A673 (cell line): ENCODE data around the gene C3orf20. TPM values are rescaled to one million over a fixed set of nuclear protein-coding genes. Genes with fewer than 3 reads are reported as not detected.

Experiments
- BruUV-seq: library from RNA; stranded (reverse); fragments of 400-500 nt; replicated peaks from 2 replicates; lab custom pipeline; 2021; lab: Mats Ljungman, UMichigan
- CTCF ChIA-PET: fragments of 300-600 bp; sonication (Branson Sonifier 250); formaldehyde crosslinking; loops from one replicate; lab custom pipeline; 2022; ENCODE audit warnings: antibody characterized with exemption; lab: Charles Lee
- POLR2A ChIA-PET: fragments of 300-600 bp; sonication (Branson Sonifier 250); formaldehyde crosslinking; loops from one replicate; lab custom pipeline; 2022; ENCODE audit warnings: antibody characterized with exemption; ENCODE audit not compliant: low non-redundant PET; lab: Charles Lee
- DNase-seq: peaks from one replicate; pipeline ENCODE4 v3.0.0-alpha.2; 2015; ENCODE audit warnings: low spot score
- H3K27ac ChIP-seq: fragments of 200-600 bp; sonication (generic); 2 replicates; pipeline ENCODE4 v1.5.1; 2016; ENCODE audit warnings: mixed run types, low read depth, mild to moderate bottlenecking, mixed read lengths, antibody characterized with exemption, low read length; ENCODE audit not compliant: poor library complexity, severe bottlenecking
- H3K27me3 ChIP-seq: fragments of 200-600 bp; sonication (generic); replicated peaks from 2 replicates; pipeline ENCODE4 v1.6.1; 2017; ENCODE audit warnings: mixed run types, low read depth, mild to moderate bottlenecking, mixed read lengths, antibody characterized with exemption, low read length; ENCODE audit not compliant: insufficient read depth, poor library complexity
- H3K36me3 ChIP-seq: fragments of 200-600 bp; sonication (generic); 2 replicates; pipeline ENCODE4 v1.6.1; 2016; ENCODE audit warnings: mixed run types, mild to moderate bottlenecking, mixed read lengths, antibody characterized with exemption, low read length; ENCODE audit not compliant: insufficient read depth, poor library complexity, severe bottlenecking
- H3K4me1 ChIP-seq: fragments of 200-600 bp; sonication (generic); 2 replicates; pipeline ENCODE4 v1.6.1; 2017; ENCODE audit warnings: mixed run types, mild to moderate bottlenecking, mixed read lengths, antibody characterized with exemption, low read length; ENCODE audit not compliant: insufficient read depth, poor library complexity, severe bottlenecking
- H3K4me3 ChIP-seq: fragments of 200-600 bp; sonication (generic); 2 replicates; pipeline ENCODE4 v1.5.1; 2016; ENCODE audit warnings: low read depth, mixed run types, mild to moderate bottlenecking, mixed read lengths, low read length; ENCODE audit not compliant: poor library complexity, severe bottlenecking
- H3K9me3 ChIP-seq: fragments of 200-600 bp; sonication (generic); 2 replicates; pipeline ENCODE4 v1.6.1; 2016; ENCODE audit warnings: mixed run types, low read depth, mild to moderate bottlenecking, mixed read lengths, antibody characterized with exemption, low read length; ENCODE audit not compliant: poor library complexity, severe bottlenecking
- CTCF ChIP-seq: fragments of 300-800, 200-600 bp; sonication (generic); conservative IDR thresholded peaks from 2 replicates; pipeline ENCODE4 v1.5.1; 2017; ENCODE audit warnings: low read depth, mild to moderate bottlenecking, antibody characterized with exemption, low read length, moderate library complexity, mixed read lengths
- EZH2 ChIP-seq: fragments of 200-600 bp; sonication (generic); IDR thresholded peaks from 2 replicates; pipeline ENCODE4 v1.6.1; 2017; ENCODE audit warnings: borderline replicate concordance, low read depth, mild to moderate bottlenecking, mixed read lengths, antibody characterized with exemption, low read length; ENCODE audit not compliant: poor library complexity, severe bottlenecking
- intact Hi-C: fragments of 100-400 bp; cut with micrococcal nuclease; formaldehyde crosslinking; loops from one replicate; pipeline ENCODE4 v1.10.0; 2022; ENCODE audit not compliant: unreplicated experiment
- total RNA-seq: library from RNA; stranded (reverse); gene quantifications from 2 replicates; pipeline ENCODE4 v1.2.3, GENCODE V29; 2021

C3orf20 gene
- total RNA-seq, 1 experiment from 2014 or later = 0.17 TPM

- H3K4me3 ChIP-seq = no peak overlapping the region
- TF ChIP-seq EZH2 (no peak), CTCF (no peak)
- no TSS peak for BruUV-seq
- no peak overlapping the region for H3K27ac ChIP-seq
- ChIA-PET CTCF (no interaction called here), POLR2A (no interaction called here)
- H3K36me3 ChIP-seq = no peaks in the 10 kb centered on the region
- H3K4me1 ChIP-seq = no peaks in the 10 kb centered on the region
- H3K9me3 ChIP-seq = no peaks in the 10 kb centered on the region
- intact Hi-C loops = no loop called here
- DNase-seq = no peak
- no peaks in the 10 kb centered on the region for H3K27me3 ChIP-seq
Measured at GRCh38 chr3:14691719-14692118, 16.8 kb downstream of the C3orf20 start.

DNA sequence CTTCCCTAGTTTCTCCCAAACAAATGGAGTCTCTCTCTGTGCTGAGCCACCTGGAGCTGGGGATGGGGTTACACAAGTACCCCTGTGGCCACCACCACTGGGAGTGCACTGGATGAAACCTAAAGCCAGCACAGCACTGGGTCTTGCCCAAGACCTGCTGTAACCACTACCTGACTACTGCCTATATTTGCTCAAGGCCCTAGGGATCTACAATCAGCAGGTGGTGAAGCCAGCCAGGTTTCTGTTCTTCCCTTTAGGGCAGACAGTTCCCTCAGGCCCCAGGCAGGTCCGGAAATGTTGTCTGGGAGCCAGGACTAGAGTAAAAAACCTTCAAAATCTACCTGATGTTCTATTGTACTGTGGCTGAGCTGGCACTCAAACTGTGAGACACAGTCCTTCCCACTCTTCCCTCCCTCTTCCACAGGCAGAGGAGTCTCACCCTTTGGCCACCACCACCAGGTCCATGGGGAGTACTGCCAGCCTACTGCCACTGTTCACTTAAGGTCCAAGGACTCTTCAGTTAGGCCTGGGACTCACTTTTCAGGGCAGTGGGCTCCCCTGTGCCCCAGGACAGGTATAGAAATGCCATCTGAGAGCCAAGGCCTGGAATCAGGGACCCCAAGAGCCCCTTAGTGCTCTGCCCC, 23.8 kb downstream of the C3orf20 start:
- intact Hi-C loops = no loop called here
- POLR2A ChIA-PET = no interaction called here
- Histone ChIP-seq H3K4me3 (no peak overlapping the region), H3K27me3 (no peaks in the 10 kb centered on the region), H3K4me1 (no peaks in the 10 kb centered on the region), H3K9me3 (no peaks in the 10 kb centered on the region), H3K36me3 (no peaks in the 10 kb centered on the region), H3K27ac (no peak overlapping the region)
- no TSS peak for BruUV-seq
- CTCF ChIA-PET = no interaction called here
- TF ChIP-seq EZH2 (no peak), CTCF (no peak)
- no peak for DNase-seq

DNA sequence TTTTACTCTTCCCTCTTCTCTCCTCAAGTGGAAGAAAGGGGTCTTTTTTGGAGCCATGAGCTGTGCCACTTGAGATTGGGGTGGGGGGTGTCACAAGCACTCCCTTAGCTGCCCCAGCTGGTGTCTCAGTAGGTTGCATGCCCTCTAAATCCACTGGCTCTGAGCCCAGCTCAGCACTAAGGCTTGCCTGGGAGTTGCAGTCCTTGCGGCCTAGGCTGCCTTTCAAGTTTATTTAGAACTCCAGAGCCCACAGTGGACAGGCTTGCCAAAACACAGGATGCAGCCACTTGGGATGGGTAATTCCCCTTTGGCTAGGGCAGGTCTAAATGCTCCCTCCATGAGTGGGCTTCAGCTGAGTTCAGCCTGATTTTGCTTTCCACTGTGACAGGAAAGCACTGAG, 24.7 kb downstream of the C3orf20 start:
- POLR2A ChIA-PET = no interaction called here
- Histone ChIP-seq H3K36me3 (no peaks in the 10 kb centered on the region), H3K4me1 (no peaks in the 10 kb centered on the region), H3K9me3 (no peaks in the 10 kb centered on the region), H3K27me3 (no peaks in the 10 kb centered on the region), H3K4me3 (no peak overlapping the region), H3K27ac (no peak overlapping the region)
- CTCF ChIA-PET = no interaction called here
- intact Hi-C loops = no loop called here
- DNase-seq = no peak
- TF ChIP-seq CTCF (no peak), EZH2 (no peak)
- BruUV-seq = no TSS peak
